Thyroid gland (tissue), 4 donors: ENCODE measurements around the gene FLCN. TPM values are rescaled to one million over a fixed set of nuclear protein-coding genes. Genes with fewer than 3 reads are reported as not detected.

Experiments used
- DNase-seq, 2 donors: peaks; one replicate each; pipeline ENCODE4 v3.0.0-alpha.2; 2019
- H3K27ac ChIP-seq, 3 donors: fragments of 200-600 bp; sonication (generic); 1 replicate in 2 of 3; 2 replicates in 1 of 3; pipeline ENCODE4 v1.5.1; 2016 to 2019; ENCODE audit warnings: mild to moderate bottlenecking in 1 of 3, moderate library complexity in 1 of 3
- H3K27me3 ChIP-seq: fragments of 200-600 bp; sonication (generic); one replicate; pipeline ENCODE4 v1.5.1; 2019
- H3K36me3 ChIP-seq, 2 donors: fragments of 200-600 bp; sonication (generic); one replicate each; pipeline ENCODE4 v1.5.1; 2016 to 2019
- H3K4me1 ChIP-seq, 2 donors: fragments of 200-600 bp; sonication (generic); one replicate each; pipeline ENCODE4 v1.5.1; 2017 to 2019
- H3K4me3 ChIP-seq, 3 donors: fragments of 200-600 bp; sonication (generic); replicated peaks in 1 of 3; 1 replicate in 2 of 3; 2 replicates in 1 of 3; pipeline ENCODE4 v1.5.1; 2016; ENCODE audit warnings: mild to moderate bottlenecking in 1 of 3
- H3K9me3 ChIP-seq: fragments of 200-600 bp; sonication (generic); one replicate; pipeline ENCODE4 v1.5.1; 2017
- CTCF ChIP-seq, 6 experiments: fragments of 200-600 bp in 3 of 6; fragments of 450-650 bp in 3 of 6; sonication (generic) in 3 of 6; IDR thresholded peaks; one replicate each; pipeline ENCODE4 v1.5.1; 2016 to 2019; ENCODE audit warnings: antibody characterized with exemption in 6 of 6, mild to moderate bottlenecking in 2 of 6, inconsistent platforms in 1 of 6, moderate library complexity in 1 of 6
- POLR2A ChIP-seq, 2 donors: fragments of 450-650 bp; IDR thresholded peaks; one replicate each; pipeline ENCODE4 v1.6.1; 2017; ENCODE audit warnings: antibody characterized with exemption in 2 of 2, mild to moderate bottlenecking in 2 of 2, moderate library complexity in 1 of 2
- WGBS, 2 donors: methylation state at CpG; one replicate each; pipeline ENCODE4 v1.1.5; 2017; 5-methylcytosine and 5-hydroxymethylcytosine counted together
- intact Hi-C: fragments of 100-400 bp; cut with DNase I; formaldehyde crosslinking; loops from one replicate; pipeline ENCODE4 v1.15.1; 2023
- total RNA-seq, 4 donors: library from RNA; depleted of rRNA; stranded (reverse); fragments of >200 nt; gene quantifications; one replicate each; pipeline ENCODE4 v1.2.3, GENCODE V29; 2016

FLCN gene
- total RNA-seq, 4 donors from 2014 or later, result 61.5 to 79.7 (median 68.2) TPM

- WGBS, 2 donors, result 86 to 91% methylated on average over 6 of the region's 6 CpGs
- TF ChIP-seq CTCF (IDR thresholded peaks at IDR 0.05) (no peak), POLR2A (IDR thresholded peaks at IDR 0.05) (no peak)
- no peak overlapping the region for H3K4me3 ChIP-seq
- no peaks in the 10 kb centered on the region for H3K27me3 ChIP-seq
- H3K36me3 ChIP-seq, result peaks cover 16 to 22% of the 10 kb centered on the region in 2 donors
- H3K27ac ChIP-seq, result no peak overlapping the region
- H3K9me3 ChIP-seq, result no peaks in the 10 kb centered on the region
- no peak for DNase-seq
- peaks cover 16% of the 10 kb centered on the region in 2 donors for H3K4me1 ChIP-seq
- intact Hi-C loops, result no loop called here
These were observed 39.0 kb upstream of the FLCN start for GRCh38 chr17:17275971-17276370.

- Histone ChIP-seq H3K4me3 (no peak overlapping the region), H3K9me3 (no peaks in the 10 kb centered on the region), H3K27ac (no peak overlapping the region), H3K4me1 (no peaks in the 10 kb centered on the region), H3K36me3 (peaks cover 58 to 66% of the 10 kb centered on the region in 2 donors), H3K27me3 (no peaks in the 10 kb centered on the region)
- no peak for TF ChIP-seq POLR2A (IDR thresholded peaks at IDR 0.05)
- peak in 1 of 6 experiments; percentile 6 for TF ChIP-seq CTCF (IDR thresholded peaks at IDR 0.05)
- intact Hi-C loops, result no loop called here
- 89 to 92% methylated on average over 9 of the region's 9 CpGs for WGBS, 2 donors
- DNase-seq, result no peak
These were observed 33.2 kb upstream of the FLCN start for GRCh38 chr17:17269926-17270773.

GRCh38 chr17:17264430-17264829 lies 27.5 kb upstream of the FLCN start:
- 76 to 91% methylated on average over 2 of the region's 2 CpGs for WGBS, 2 donors
- no peaks in the 10 kb centered on the region for H3K9me3 ChIP-seq
- peaks cover 64 to 69% of the 10 kb centered on the region in 2 donors for H3K36me3 ChIP-seq
- no peaks in the 10 kb centered on the region for H3K27me3 ChIP-seq
- TF ChIP-seq POLR2A (IDR thresholded peaks at IDR 0.05), result no peak
- no peak for TF ChIP-seq CTCF (IDR thresholded peaks at IDR 0.05)
- no peaks in the 10 kb centered on the region for H3K4me1 ChIP-seq
- DNase-seq, result no peak
- intact Hi-C loops, result no loop called here
- H3K27ac ChIP-seq, result no peak overlapping the region
- no peak overlapping the region for H3K4me3 ChIP-seq

- H3K9me3 ChIP-seq, result no peaks in the 10 kb centered on the region
- intact Hi-C loops, result no loop called here
- peaks cover 59 to 60% of the 10 kb centered on the region in 2 donors for H3K36me3 ChIP-seq
- no peaks in the 10 kb centered on the region for H3K4me1 ChIP-seq
- no peak overlapping the region for H3K27ac ChIP-seq
- TF ChIP-seq POLR2A (IDR thresholded peaks at IDR 0.05) (no peak), CTCF (IDR thresholded peaks at IDR 0.05) (no peak)
- no peak overlapping the region for H3K4me3 ChIP-seq
- 95 to 96% methylated on average over 4 of the region's 4 CpGs for WGBS, 2 donors
- DNase-seq, result no peak
- no peaks in the 10 kb centered on the region for H3K27me3 ChIP-seq
These were observed 22.0 kb upstream of the FLCN start for GRCh38 chr17:17258998-17259397.

- WGBS, 2 donors, result 95 to 96% methylated on average over 7 of the region's 7 CpGs
- DNase-seq, result no peak
- no peaks in the 10 kb centered on the region for H3K4me1 ChIP-seq
- H3K36me3 ChIP-seq, result peaks cover 59 to 65% of the 10 kb centered on the region in 2 donors
- H3K9me3 ChIP-seq, result no peaks in the 10 kb centered on the region
- no peak overlapping the region for H3K27ac ChIP-seq
- H3K4me3 ChIP-seq, result no peak overlapping the region
- no peak for TF ChIP-seq CTCF (IDR thresholded peaks at IDR 0.05)
- TF ChIP-seq POLR2A (IDR thresholded peaks at IDR 0.05), result no peak
- H3K27me3 ChIP-seq, result no peaks in the 10 kb centered on the region
- intact Hi-C loops, result no loop called here
These were observed 21.0 kb upstream of the FLCN start for GRCh38 chr17:17258011-17258410.
